Stimulated activated naive CD8-positive, alpha-beta T cell treated with anti-CD3 and anti-CD28 coated beads, Interleukin-15, Interleukin-2, amounts not matched to agents 100 U/mL and 50 U/mL, for 24 hours (primary cell): ENCODE results near the gene PXDC1.
"Not testable (repeated sequence)": the region's sequence is repeated elsewhere in the genome, so short reads cannot be mapped to it uniquely, and the experiment has no call there.

Experiments used
- ATAC-seq: fragments of 150-1000 bp; cut with Tn5 transposase; one replicate; pipeline ENCODE4 v1.10.0; 2021
- DNase-seq: peaks from one replicate; pipeline ENCODE4 v3.0.0; 2021

The PXDC1 gene

GRCh38 chr6:3782876-3783832, 31.6 kb upstream of the PXDC1 start:
- DNase-seq (no peak), ATAC-seq (no peak)

DNA sequence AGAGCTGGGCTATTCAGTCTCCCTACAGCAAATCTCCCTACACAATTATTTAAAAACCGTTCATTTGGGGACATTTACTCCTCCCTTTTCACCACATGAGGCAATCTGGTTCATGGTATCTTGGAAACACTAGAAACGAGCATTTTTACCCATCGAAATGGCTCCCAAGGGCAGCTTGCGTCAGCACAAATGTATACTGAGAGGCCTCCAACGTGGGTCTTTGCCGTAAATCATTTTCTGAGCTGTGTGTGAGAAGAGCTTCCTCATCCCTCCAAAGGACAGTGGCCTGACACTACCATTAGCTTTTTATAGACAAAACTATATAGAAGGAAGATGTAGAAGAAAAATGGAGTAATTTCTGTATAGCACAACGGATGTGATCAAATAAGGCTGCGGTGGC, 30.0 kb upstream of the PXDC1 start:
- DNase-seq = no peak
- no peak for ATAC-seq

GRCh38 chr6:3779574-3779849, 28.0 kb upstream of the PXDC1 start:
- ATAC-seq (no peak), DNase-seq (no peak)

- ATAC-seq (no peak), DNase-seq (no peak)
Observed at GRCh38 chr6:3778701-3779573, 27.4 kb upstream of the PXDC1 start.

DNA sequence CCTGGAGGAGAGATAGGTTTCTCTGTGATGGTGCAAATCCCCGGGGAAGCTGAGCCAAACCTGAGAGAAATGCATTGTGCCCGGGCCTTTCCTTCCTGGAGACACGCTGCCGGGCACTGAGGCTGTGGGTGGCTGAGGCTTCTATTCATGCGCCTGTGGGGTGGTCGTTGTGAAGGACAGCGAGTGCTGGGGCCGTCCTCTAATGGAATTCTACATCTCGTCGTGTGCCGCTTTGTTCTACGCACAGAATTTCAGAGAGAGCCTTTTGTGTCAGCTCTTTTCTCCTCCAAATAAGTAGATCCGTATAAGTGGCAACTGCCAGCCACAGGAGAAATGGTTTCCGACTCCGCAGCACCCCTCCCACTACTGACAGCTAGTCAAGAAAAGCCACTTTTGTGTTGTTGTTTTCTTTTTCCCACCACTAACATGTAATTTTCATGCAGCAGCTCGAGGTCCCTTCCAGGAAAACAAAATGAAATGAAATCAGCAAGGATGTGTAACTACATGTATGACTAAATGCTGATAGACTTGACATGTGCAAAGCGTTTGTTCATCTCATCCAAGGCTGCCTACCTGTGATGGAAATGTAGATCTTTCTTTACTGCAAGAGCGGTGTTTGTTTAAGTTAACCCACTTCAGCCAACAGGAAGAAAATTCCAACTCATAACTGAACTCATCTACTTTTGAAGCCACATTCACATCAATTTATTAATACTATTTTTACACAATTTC, 26.4 kb upstream of the PXDC1 start:
- ATAC-seq (no peak), DNase-seq (no peak)

GRCh38 chr6:3776881-3777507, 25.5 kb upstream of the PXDC1 start:
- DNase-seq (no peak), ATAC-seq (no peak)

GRCh38 chr6:3775847-3776246, 24.3 kb upstream of the PXDC1 start:
- ATAC-seq (no peak), DNase-seq (no peak)

DNA sequence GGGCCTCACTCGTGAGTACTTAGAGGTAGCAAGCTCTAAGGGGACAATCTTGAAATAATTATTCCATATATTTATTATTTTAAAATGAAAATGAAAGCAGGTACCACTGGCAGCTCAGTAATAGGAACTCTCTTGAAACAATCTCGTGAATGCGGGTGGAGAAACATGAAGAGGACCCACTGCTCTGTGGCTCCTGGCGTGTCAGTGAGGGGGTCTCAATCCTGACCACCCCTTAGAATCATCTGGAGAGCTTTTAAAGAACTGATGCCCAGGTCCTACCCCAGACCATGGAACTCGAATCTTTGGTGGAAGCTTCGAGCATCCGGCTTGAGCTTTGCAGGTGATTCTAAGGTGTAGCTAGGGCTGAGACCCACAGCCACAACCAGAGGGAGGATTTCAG, 23.9 kb upstream of the PXDC1 start:
- ATAC-seq (no peak), DNase-seq (no peak)

DNA sequence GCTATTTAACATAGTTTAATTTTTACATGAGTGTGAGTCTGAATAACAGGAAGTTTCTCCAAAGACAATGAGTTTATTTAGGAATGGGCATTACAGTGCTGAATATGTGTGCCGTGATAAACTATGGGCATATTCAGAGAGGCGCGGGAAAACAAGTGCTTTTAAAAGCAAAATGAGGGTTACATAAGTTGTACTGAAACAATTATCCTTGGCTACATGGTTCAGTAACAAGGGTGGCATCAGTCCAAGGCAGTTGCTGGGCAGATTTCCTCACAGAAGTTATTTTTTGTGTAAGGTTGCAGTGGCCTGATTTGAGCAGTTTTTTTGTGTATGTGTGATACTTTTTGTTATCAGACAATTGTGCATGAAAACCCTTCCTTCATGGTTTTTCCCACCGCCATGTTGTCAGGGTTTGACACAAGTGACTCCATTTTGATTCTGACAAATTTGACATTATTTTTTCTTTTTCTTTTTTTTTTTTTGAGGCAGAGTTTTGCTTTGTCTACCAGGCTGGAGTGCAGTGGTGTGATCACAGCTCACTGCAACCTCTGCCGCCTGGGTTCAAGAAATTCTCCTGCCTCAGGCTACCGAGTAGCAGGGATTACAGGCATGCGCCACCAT, 22.3 kb upstream of the PXDC1 start:
- DNase-seq = no peak
- no peak for ATAC-seq

DNA sequence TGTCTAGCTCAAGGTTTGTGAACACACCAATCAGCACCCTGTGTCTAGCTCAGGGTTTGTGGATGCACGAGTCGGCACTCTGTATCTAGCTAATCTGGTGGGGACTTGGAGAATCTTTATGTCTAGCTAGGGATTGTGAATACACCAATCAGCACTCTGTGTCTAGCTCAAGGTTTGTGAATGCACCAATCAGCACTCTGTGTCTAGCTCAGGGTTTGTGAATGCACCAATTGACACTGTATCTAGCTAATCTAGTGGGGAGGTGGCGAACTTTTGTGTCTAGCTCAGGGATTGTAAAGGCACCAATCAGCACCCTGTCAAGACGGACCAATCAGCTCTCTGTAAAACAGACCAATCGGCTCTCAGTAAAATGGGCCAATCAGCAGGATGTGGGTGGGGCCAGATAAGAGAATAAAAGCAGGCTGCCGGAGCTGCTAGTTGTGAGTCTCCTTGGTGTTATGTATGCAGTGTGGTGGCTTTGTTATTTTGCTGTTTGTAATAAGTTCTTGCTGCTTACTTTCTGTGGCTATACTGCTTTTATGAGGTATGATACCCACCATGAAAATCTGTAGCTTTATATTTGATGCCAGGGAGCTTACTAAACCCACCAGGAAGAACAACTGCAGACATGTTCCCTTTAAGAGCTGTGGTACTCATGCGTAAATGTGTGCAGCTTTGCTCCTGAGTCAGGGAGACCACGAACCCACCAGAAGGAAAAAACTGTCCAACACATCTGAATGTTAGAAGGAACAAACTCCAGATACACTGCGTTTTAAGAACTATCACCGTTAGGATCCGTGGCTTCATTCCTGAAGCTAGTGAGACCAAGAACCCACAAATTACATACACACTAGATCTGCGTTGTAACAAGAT, 20.9 kb upstream of the PXDC1 start:
- not testable (repeated sequence) for ATAC-seq, DNase-seq

- ATAC-seq (no peak), DNase-seq (no peak)
Observed at GRCh38 chr6:3771407-3772011, 20.0 kb upstream of the PXDC1 start.

DNA sequence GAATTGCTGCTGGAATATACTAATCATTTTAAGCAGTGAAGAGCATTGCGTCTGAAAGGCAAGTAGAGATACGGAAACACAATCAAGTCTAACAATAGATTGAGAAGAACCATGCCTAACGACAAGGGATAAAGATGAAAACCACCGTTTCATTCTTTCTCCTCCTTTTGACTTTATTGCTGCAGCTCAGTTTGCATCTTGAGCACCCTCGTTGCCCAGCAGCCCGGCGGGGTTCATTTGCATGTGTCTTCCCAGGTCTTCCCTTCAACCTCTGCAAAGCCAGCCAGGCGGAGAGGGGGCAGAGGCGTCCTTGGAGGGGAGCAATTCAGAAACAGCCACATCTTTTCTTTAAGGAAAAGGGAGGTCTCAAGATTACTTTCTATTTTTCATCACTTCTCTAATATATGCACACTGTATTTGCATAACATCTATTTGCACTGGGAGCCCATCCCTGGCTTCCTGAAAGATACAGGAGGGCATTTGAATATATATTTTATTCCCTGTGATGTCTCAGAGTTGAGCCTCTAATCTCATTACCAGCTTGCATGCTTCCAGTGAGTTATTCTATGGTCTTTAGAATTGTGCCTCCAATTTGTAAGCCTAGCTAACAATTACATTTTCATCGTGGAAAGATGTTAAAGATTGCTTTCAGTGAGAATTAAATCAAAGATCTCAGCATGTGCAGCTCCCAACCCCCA, 18.7 kb upstream of the PXDC1 start:
- ATAC-seq = no peak

GRCh38 chr6:3769610-3770009, 18.1 kb upstream of the PXDC1 start:
- ATAC-seq = no peak
- DNase-seq = no peak

More for the DNA sequence above, 18.7 kb upstream of the PXDC1 start:
- no peak for DNase-seq

DNA sequence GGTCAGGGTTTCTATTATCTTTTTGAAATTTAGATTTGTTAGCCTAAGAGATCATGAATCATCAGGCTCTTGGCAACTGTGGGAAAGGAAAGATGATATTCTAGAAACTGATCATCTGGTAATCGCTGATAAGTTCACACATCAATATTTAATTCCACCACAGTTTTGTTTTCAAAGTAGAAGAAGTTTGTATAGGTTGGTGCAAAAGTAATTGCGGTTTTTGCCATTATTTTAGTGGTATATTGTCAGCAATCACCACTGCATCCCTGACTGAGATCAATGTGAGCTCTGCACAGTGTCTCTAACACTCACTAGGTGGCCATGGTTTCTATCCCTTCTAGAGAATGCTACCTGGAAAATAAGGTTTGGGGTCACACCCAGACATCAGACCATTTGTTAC, 17.0 kb upstream of the PXDC1 start:
- no peak for DNase-seq
- no peak for ATAC-seq

- ATAC-seq = not testable (repeated sequence)
Observed at GRCh38 chr6:3767483-3767882, 16.0 kb upstream of the PXDC1 start.

DNA sequence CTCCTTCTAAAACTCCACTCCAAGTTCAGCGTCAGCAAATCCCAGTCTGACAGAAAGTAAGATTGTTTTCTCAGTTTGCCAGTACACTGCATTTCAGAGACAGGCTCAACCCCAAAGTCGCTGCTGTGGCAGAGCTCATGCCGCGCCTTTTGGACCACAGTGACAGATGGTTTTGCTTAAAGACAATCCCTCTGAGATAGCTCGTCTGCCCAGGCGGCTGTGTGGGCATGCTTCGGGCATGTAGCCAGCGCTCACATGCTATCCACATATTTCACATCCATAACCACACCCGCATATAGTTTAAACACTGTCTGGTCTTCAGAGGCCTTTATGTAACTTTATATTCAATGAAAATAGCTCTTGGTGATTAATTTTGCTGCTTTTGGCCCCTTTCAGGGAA, 14.7 kb upstream of the PXDC1 start:
- DNase-seq = no peak
- no peak for ATAC-seq

More at GRCh38 chr6:3767483-3767882, 16.0 kb upstream of the PXDC1 start:
- DNase-seq = not testable (repeated sequence)

DNA sequence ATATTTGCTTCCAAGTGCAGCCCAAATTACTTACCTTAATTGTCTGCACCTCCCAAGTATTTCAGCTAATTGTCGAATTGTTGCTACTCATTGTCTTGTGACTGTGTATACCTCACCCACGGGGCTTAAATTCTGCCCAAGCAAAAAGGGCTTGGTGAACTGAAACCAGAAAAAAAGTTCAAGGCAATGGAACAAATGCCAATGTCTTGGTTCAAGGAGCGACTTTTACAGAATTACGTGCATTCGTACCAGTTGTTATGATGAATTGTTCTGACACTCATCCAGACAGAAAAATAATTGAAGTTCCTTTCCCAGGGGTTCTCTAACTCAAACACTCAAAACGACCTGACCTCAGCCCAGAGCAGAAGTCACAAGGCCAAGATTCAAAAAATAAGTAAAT, 13.9 kb upstream of the PXDC1 start:
- DNase-seq (no peak), ATAC-seq (no peak)

DNA sequence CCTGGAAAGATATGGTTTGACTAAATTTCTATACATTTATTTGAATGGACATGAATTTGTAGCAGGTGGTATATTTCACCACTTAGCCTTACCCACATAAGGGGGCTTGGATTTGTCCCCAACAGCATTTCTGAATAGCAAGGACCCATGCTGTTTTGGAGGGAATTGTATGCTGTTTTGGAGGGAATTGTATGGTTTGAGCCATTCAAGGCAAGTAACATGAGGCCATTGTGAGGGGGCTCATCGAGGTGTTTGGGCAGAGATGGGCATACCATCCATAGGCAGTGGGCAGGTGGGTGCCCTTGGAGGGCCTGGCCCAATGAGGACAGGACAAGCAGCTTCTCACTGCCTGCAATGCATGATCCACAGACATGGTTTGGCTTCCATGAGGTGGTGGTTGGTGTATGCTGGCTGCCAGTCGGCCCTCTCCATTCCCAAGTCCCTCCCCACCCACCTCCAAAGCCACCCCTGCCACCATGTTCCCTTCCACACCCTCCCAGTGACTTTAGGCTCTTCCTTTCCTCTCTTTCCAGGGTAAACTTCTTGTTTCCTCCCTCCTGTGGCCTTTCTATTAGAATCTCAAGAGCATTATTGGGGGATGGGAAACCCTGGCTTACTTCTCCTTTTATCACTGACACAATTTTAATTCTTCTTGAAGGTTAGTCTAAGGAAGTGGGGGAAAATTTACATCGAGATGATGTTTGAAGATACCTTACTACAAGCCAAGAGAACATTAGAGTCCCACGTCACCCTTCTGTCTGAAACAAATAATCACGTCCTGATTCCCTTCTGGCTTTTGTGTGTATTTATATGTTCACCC, 13.2 kb upstream of the PXDC1 start:
- no peak for DNase-seq
- ATAC-seq = no peak

- no peak for ATAC-seq
- no peak for DNase-seq
Observed at GRCh38 chr6:3762852-3763251, 11.3 kb upstream of the PXDC1 start.
